NCI-H460 (cell line): ENCODE data around the gene C6. TPM values are rescaled to one million over a fixed set of nuclear protein-coding genes. Genes with fewer than 3 reads are reported as not detected.
"Not testable (repeated sequence)": the region's sequence is repeated elsewhere in the genome, so short reads cannot be mapped to it uniquely, and the experiment has no call there.

Experiments used
- DNase-seq: peaks from one replicate; pipeline ENCODE4 v3.0.0-alpha.2; 2016; ENCODE audit warnings: low read depth; ENCODE audit errors: extremely low read depth
- total RNA-seq: library from RNA; depleted of rRNA; stranded (reverse); fragments of >200 nt; shearing (Covaris generic); gene quantifications from 2 replicates; pipeline ENCODE4 v1.2.3, GENCODE V29; 2014

C6 gene
- total RNA-seq, 1 experiment from 2014 or later = not detected

GRCh38 chr5:41201082-41201772 lies 12.1 kb downstream of the C6 start:
- no peak for DNase-seq

- no peak for DNase-seq
These were observed 12.8 kb downstream of the C6 start for GRCh38 chr5:41200506-41200905.

GRCh38 chr5:41199660-41200059 lies 13.7 kb downstream of the C6 start:
- DNase-seq = no peak

GRCh38 chr5:41196197-41196596 lies 17.1 kb downstream of the C6 start:
- no peak for DNase-seq

DNA sequence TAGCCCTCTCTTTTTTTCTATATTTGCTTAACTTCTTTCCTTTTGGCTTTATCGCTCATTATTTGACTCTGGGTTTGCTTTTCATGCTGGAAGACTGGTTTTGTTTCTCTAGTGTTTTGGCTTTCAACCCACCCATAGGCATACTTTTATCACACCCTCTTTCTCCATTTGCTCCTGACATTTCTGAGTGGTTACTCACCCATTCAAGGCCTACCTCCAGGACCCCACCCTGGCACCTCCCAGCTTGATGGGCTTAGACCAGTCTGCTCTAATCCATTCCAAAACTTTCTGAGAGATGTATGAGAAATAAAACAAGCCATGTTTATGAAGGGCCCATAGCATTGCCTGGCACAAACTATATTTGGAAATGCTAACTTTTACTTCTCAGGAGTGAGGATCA lies 18.1 kb downstream of the C6 start:
- DNase-seq = no peak

DNA sequence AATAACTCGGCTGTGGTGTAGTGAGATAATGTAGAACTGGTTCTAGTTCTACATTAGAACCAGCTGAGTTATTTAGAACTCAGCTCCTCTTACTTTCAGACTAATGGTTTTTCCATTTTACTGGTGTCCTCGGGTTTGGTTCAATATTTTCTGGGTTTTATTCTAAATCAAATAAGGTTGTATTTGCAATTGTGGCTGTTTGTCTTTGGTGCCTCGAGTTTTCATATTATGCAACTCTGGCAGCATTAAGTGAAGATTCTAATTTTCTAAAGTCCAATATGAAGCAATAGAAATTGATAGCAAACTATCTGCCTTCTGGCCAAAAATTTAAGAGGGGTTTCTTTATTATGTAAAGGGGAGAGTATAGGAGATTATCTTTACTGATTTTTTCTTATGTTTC lies 19.0 kb downstream of the C6 start:
- DNase-seq = no peak

- no peak for DNase-seq
These were observed 19.7 kb downstream of the C6 start for GRCh38 chr5:41193456-41194205.

- no peak for DNase-seq
These were observed 22.1 kb downstream of the C6 start for GRCh38 chr5:41191249-41191648.

GRCh38 chr5:41186143-41186542 lies 27.2 kb downstream of the C6 start:
- no peak for DNase-seq

DNA sequence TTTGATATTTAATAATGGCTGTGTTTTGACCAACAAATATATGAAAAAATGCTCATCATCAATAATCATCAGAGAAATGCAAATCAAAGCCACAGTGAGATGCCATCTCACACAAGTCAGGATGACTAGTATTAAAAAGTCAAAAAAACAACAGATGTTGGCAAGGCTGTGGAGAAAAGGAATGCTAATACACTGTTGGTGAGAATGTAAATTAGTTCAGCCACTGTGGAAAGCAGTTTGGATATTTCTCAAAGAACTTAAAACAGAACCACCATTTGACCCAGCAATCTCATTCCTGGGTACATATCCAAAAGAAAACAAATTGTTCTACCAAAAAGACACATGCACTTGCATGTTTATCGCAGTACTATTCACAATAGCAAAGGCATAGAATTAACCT lies 30.0 kb downstream of the C6 start:
- DNase-seq = not testable (repeated sequence)

- DNase-seq = no peak
These were observed 30.7 kb downstream of the C6 start for GRCh38 chr5:41182666-41183065.

DNA sequence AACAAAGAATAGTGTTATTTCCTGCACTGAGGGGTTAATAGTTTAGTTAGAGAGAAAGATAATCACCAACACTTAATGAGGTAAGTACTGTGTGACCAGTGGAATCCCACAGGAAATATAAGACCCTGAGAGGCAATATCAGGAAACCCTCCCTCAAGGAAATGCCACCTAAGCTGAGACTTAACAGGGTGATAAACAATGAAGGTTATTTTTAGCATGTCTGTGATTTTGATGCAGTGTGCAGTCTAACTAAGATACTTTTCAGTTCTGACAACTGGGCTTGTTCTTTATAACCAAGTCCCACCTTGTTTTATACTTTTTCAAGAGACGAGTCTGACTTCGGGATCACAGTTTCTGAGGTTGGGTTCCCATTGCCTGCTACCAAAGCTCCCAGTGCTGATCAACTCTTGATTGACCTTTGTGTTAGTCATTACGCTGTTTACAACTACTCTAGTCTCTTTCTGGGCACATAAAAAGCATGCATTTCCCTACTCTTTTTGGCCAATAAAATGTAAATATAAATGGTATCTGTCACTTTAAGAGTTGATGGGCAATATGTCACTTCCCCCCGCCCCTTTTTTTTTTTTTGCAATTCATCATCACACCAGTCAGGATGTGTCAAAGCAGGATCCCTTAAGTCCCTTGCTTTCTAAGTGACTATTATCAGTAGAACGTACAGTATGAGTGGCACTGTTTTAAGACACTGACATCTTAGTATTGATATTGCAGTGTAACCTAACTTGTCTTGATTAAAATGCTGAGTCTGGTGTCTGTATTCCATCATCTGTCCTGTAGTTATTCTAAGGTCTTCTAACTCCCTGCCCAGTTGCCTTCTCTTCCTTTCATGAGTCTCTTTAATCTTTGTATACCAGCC lies 31.4 kb downstream of the C6 start:
- no peak for DNase-seq

- no peak for DNase-seq
These were observed 36.4 kb downstream of the C6 start for GRCh38 chr5:41176952-41177351.

DNA sequence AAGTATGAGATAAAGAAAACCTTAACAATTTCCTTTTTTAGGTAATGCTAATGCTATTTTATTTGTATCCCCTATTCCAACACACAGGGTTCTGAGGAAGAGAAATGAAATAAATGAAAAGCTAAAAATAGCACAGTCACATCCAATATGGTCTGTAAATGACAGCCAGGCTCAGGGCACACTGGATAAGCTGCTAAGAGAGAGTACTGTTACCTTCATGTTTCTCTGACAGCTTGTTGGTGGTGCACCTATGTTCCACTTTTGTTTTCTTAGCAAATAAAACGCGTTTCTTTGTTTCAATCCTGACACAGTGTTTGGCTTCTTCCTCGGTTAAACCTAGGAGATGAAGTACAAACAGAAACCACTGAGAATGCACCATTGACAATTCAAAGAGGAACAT lies 41.3 kb downstream of the C6 start:
- no peak for DNase-seq

GRCh38 chr5:41161271-41161670 lies 52.1 kb downstream of the C6 start:
- no peak for DNase-seq

GRCh38 chr5:41157272-41157894 lies 55.9 kb downstream of the C6 start:
- DNase-seq = no peak

GRCh38 chr5:41156739-41157138 lies 56.6 kb downstream of the C6 start:
- no peak for DNase-seq

DNA sequence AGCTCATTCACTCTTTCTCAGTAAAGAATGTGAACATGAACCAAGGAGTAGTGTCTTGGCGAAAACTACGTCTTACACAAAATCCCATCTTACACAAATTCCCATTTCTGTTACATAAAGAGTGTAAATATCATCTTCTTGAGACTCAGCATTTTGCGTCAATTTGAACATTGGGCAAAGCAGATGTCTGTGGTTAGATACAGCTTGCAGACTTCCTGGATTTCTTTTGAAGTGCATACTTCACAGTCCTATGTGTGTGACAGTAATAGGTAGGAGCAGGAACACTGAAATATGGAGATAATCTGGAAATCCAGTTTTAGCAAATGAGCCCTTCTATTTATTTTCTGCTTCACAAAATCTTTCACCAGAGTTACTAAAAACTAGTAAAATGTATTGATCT lies 58.8 kb downstream of the C6 start:
- DNase-seq = no peak

- no peak for DNase-seq
These were observed 61.8 kb downstream of the C6 start for GRCh38 chr5:41151564-41151963.

DNA sequence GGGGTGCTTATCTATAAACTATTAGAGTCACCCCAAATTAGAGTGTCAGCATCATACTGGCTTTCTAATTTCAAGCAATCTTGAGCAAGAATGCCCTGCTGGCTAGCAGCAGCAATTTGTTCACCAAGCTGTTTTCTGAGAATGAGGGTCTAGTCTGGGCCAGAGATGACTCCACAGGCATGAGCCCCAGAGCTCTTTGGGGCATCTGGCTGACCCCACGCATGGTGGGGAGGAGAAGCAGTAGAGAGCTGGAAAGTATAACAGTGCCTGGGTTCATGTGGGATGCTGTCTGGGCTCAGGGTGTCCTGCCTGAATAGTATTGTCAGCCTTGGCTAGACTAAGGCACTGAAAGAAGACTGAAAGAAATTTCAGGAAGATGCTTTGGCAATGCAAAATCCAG lies 64.9 kb downstream of the C6 start:
- DNase-seq = no peak

- DNase-seq = no peak
These were observed 68.0 kb downstream of the C6 start for GRCh38 chr5:41145306-41145705.
